ENCODE results near the gene HBS1L. TPM values are rescaled to one million over a fixed set of nuclear protein-coding genes. Genes with fewer than 3 reads are reported as not detected.

HBS1L gene
- total RNA-seq, 1 donor from 2014 or later, result 77.7 TPM

GRCh38 chr6:134932098-134932497 lies 122.5 kb downstream of the HBS1L start:
- Mint-ChIP-seq H3K36me3 (ENCODE audit: unreplicated experiment) (peaks cover 3% of the 10 kb centered on the region), H3K4me1 (ENCODE audit: unreplicated experiment) (peaks cover 6% of the 10 kb centered on the region), H3K27me3 (ENCODE audit: unreplicated experiment) (no peaks in the 10 kb centered on the region), H3K4me3 (ENCODE audit: unreplicated experiment) (no peak overlapping the region), H3K9me3 (ENCODE audit: unreplicated experiment) (no peaks in the 10 kb centered on the region), H3K27ac (ENCODE audit: unreplicated experiment) (no peak overlapping the region)
- TF ChIP-seq CTCF (IDR thresholded peaks at IDR 0.05), result no peak
- DNase-seq (ENCODE audit: extremely low spot score, unreplicated experiment), result no peak

- Mint-ChIP-seq H3K36me3 (ENCODE audit: unreplicated experiment) (peaks cover 3% of the 10 kb centered on the region), H3K27ac (ENCODE audit: unreplicated experiment) (no peak overlapping the region), H3K9me3 (ENCODE audit: unreplicated experiment) (no peaks in the 10 kb centered on the region), H3K27me3 (ENCODE audit: unreplicated experiment) (no peaks in the 10 kb centered on the region), H3K4me3 (ENCODE audit: unreplicated experiment) (no peak overlapping the region), H3K4me1 (ENCODE audit: unreplicated experiment) (no peaks in the 10 kb centered on the region)
- no peak for TF ChIP-seq CTCF (IDR thresholded peaks at IDR 0.05)
- DNase-seq (ENCODE audit: extremely low spot score, unreplicated experiment), result no peak
Measured at GRCh38 chr6:134930463-134930862, 124.2 kb downstream of the HBS1L start.

GRCh38 chr6:134928151-134928900 lies 126.3 kb downstream of the HBS1L start:
- H3K36me3 Mint-ChIP-seq (ENCODE audit: unreplicated experiment), result peaks cover 3% of the 10 kb centered on the region
- no peaks in the 10 kb centered on the region for H3K27me3 Mint-ChIP-seq (ENCODE audit: unreplicated experiment)
- DNase-seq (ENCODE audit: extremely low spot score, unreplicated experiment), result no peak
- no peak for TF ChIP-seq CTCF (IDR thresholded peaks at IDR 0.05)
- no peak overlapping the region for H3K4me3 Mint-ChIP-seq (ENCODE audit: unreplicated experiment)
- H3K27ac Mint-ChIP-seq (ENCODE audit: unreplicated experiment), result no peak overlapping the region
- H3K9me3 Mint-ChIP-seq (ENCODE audit: unreplicated experiment), result no peaks in the 10 kb centered on the region
- no peaks in the 10 kb centered on the region for H3K4me1 Mint-ChIP-seq (ENCODE audit: unreplicated experiment)

DNA sequence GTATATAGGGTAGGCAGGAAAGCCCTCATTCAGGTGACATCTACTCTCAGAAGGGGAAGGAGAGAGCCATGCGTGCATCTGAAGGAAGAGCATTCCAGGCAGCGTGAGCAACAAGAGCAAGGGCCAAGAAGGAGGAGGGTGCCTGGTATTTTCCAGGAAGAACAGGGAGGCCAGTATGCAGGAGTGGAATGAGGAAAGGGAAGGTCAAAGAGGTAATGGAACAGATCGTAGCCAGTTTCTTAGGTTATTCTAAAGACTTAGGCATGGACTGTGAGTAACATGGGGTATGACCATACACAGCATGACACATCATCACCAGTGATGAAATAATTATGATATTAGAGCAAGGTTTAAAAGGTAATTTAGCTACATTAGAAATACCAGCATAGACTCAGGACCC lies 128.8 kb downstream of the HBS1L start:
- no peaks in the 10 kb centered on the region for H3K4me1 Mint-ChIP-seq (ENCODE audit: unreplicated experiment)
- peaks cover 3% of the 10 kb centered on the region for H3K36me3 Mint-ChIP-seq (ENCODE audit: unreplicated experiment)
- no peak overlapping the region for H3K4me3 Mint-ChIP-seq (ENCODE audit: unreplicated experiment)
- H3K27me3 Mint-ChIP-seq (ENCODE audit: unreplicated experiment), result no peaks in the 10 kb centered on the region
- DNase-seq (ENCODE audit: extremely low spot score, unreplicated experiment), result no peak
- TF ChIP-seq CTCF (IDR thresholded peaks at IDR 0.05), result no peak
- no peak overlapping the region for H3K27ac Mint-ChIP-seq (ENCODE audit: unreplicated experiment)
- H3K9me3 Mint-ChIP-seq (ENCODE audit: unreplicated experiment), result no peaks in the 10 kb centered on the region

- TF ChIP-seq CTCF (IDR thresholded peaks at IDR 0.05), result no peak
- Mint-ChIP-seq H3K9me3 (ENCODE audit: unreplicated experiment) (no peaks in the 10 kb centered on the region), H3K27ac (ENCODE audit: unreplicated experiment) (no peak overlapping the region), H3K4me3 (ENCODE audit: unreplicated experiment) (no peak overlapping the region), H3K4me1 (ENCODE audit: unreplicated experiment) (peaks cover 2% of the 10 kb centered on the region), H3K36me3 (ENCODE audit: unreplicated experiment) (no peaks in the 10 kb centered on the region), H3K27me3 (ENCODE audit: unreplicated experiment) (no peaks in the 10 kb centered on the region)
- DNase-seq (ENCODE audit: extremely low spot score, unreplicated experiment), result no peak
Measured at GRCh38 chr6:134921721-134922261, 132.8 kb downstream of the HBS1L start.

Measured in osteocyte (in vitro differentiated cells).